Endothelial cell of umbilical vein (primary cell): ENCODE results near the gene TBL3. TPM values are rescaled to one million over a fixed set of nuclear protein-coding genes. Genes with fewer than 3 reads are reported as not detected.

Experiments
- BruUV-seq: library from RNA; stranded (reverse); fragments of 400-500 nt; replicated peaks from 2 replicates; lab custom pipeline; 2021; lab: Mats Ljungman, UMichigan
- CTCF ChIA-PET: fragments of 300-600, 350-600 bp; sonication (Branson Sonifier 250); formaldehyde crosslinking; loops from one replicate; lab custom pipeline; 2021; ENCODE audit warnings: antibody characterized with exemption, inconsistent platforms; lab: Charles Lee
- POLR2A ChIA-PET: fragments of 300-600, 350-600 bp; sonication (Branson Sonifier 250); formaldehyde crosslinking; loops from one replicate; lab custom pipeline; 2021; ENCODE audit warnings: antibody characterized with exemption, inconsistent platforms; lab: Charles Lee
- DNase-seq: peaks from one replicate; pipeline ENCODE4 v3.0.0-alpha.2; 2011; ENCODE audit warnings: low read depth, low spot score
- FAIRE-seq: peaks from 2 replicates; lab custom pipeline; 2011; peaks lifted over from hg19 to GRCh38; lab: Jason Lieb, UNC
- H2AFZ ChIP-seq: 2 replicates; pipeline ENCODE4 v1.6.0; 2012; ENCODE audit warnings: low read depth, low read length, control low read depth, inconsistent platforms
- H3K27ac ChIP-seq: 2 replicates; pipeline ENCODE4 v1.5.1; 2011; ENCODE audit warnings: low read depth, mild to moderate bottlenecking, control low read depth, low read length, moderate library complexity; ENCODE audit not compliant: insufficient read depth
- H3K27me3 ChIP-seq, 2 experiments: 2 replicates each; pipeline versions ENCODE4 v1.6.0 to v1.6.1; 2011; ENCODE audit warnings: low read length in 2 of 2, mixed read lengths in 1 of 2; ENCODE audit not compliant: control insufficient read depth in 2 of 2, insufficient read depth in 2 of 2
- H3K36me3 ChIP-seq, 2 experiments: 2 replicates in 1 of 2; 3 replicates in 1 of 2; pipeline ENCODE4 v1.5.1; 2011; ENCODE audit warnings: low read length in 2 of 2, mild to moderate bottlenecking in 1 of 2, moderate library complexity in 1 of 2; ENCODE audit not compliant: control insufficient read depth in 2 of 2, insufficient read depth in 2 of 2; ENCODE audit errors: extremely low read depth in 1 of 2
- H3K4me1 ChIP-seq: 3 replicates; pipeline ENCODE4 v1.5.1; 2011; ENCODE audit warnings: mild to moderate bottlenecking, low read length; ENCODE audit not compliant: control insufficient read depth, insufficient read depth; ENCODE audit errors: extremely low read depth
- H3K4me2 ChIP-seq: 2 replicates; pipeline ENCODE4 v1.6.1; 2011; ENCODE audit warnings: low read length, control low read depth, mixed read lengths; ENCODE audit not compliant: insufficient read depth
- H3K4me3 ChIP-seq, 3 experiments: fragments of 200-600 bp in 1 of 3; sonication (generic), shearing (Covaris generic) in 1 of 3; replicated peaks in 1 of 3; 2 replicates each; pipeline ENCODE4 v1.5.1; 2011 to 2016; ENCODE audit warnings: control low read depth in 3 of 3, low read length in 3 of 3, mild to moderate bottlenecking in 2 of 3, inconsistent platforms in 1 of 3, low read depth in 1 of 3, moderate library complexity in 1 of 3; ENCODE audit not compliant: insufficient read depth in 1 of 3
- H3K79me2 ChIP-seq: 2 replicates; pipeline ENCODE4 v1.6.0; 2012; ENCODE audit warnings: low read length, inconsistent platforms; ENCODE audit not compliant: control insufficient read depth, insufficient read depth
- H3K9ac ChIP-seq: replicated peaks from 2 replicates; pipeline ENCODE3; 2011; ENCODE audit warnings: low read length, control low read depth; ENCODE audit not compliant: insufficient read depth; ENCODE audit errors: extremely low read depth
- H3K9me1 ChIP-seq: replicated peaks from 3 replicates; pipeline ENCODE4 v1.6.0; 2011; ENCODE audit warnings: mild to moderate bottlenecking, low read length; ENCODE audit not compliant: control insufficient read depth, insufficient read depth; ENCODE audit errors: extremely low read depth
- H3K9me3 ChIP-seq: replicated peaks from 2 replicates; pipeline ENCODE4 v1.5.1; 2012; ENCODE audit warnings: low read length, inconsistent platforms; ENCODE audit not compliant: control insufficient read depth, insufficient read depth
- H4K20me1 ChIP-seq: replicated peaks from 2 replicates; pipeline ENCODE3; 2011; ENCODE audit warnings: mild to moderate bottlenecking, low read length; ENCODE audit not compliant: control insufficient read depth, insufficient read depth; ENCODE audit errors: extremely low read depth
- EZH2 ChIP-seq: IDR thresholded peaks from 2 replicates; pipeline ENCODE4 v1.6.1; 2012; ENCODE audit warnings: borderline replicate concordance, low read depth, mild to moderate bottlenecking, moderate library complexity, low read length, inconsistent platforms; ENCODE audit not compliant: severe bottlenecking
- FOS ChIP-seq: IDR thresholded peaks from 2 replicates; pipeline ENCODE4 v1.6.1; 2011; ENCODE audit warnings: mild to moderate bottlenecking, low read length, moderate library complexity, borderline replicate concordance; ENCODE audit not compliant: insufficient read depth
- GATA2 ChIP-seq: IDR thresholded peaks from 2 replicates; pipeline ENCODE4 v1.7.0; 2011; ENCODE audit warnings: low read depth, mild to moderate bottlenecking, moderate library complexity, mixed read lengths, low read length; ENCODE audit not compliant: insufficient read length, insufficient read depth
- JUN ChIP-seq: IDR thresholded peaks from 2 replicates; pipeline ENCODE4 v1.6.1; 2011; ENCODE audit warnings: borderline replicate concordance, low read depth; ENCODE audit not compliant: insufficient read length, insufficient read depth
- MYC ChIP-seq: IDR thresholded peaks from one replicate; pipeline ENCODE4 v1.6.1; 2011; ENCODE audit warnings: mild to moderate bottlenecking, low read depth, low read length
- POLR2A ChIP-seq: IDR thresholded peaks from 2 replicates; pipeline ENCODE4 v1.6.1; 2012; ENCODE audit warnings: low read depth, mild to moderate bottlenecking, control low read depth, low read length
- POLR2AphosphoS5 ChIP-seq: IDR thresholded peaks from 2 replicates; pipeline ENCODE4 v1.6.1; 2012; ENCODE audit warnings: low read depth, mild to moderate bottlenecking, control low read depth, low read length, moderate library complexity; ENCODE audit not compliant: insufficient read depth
- dilution Hi-C: fragments of 300-500 bp; cut with MboI; formaldehyde crosslinking; loops from one replicate; pipeline ENCODE4 v1.15.0; 2019; ENCODE audit warnings: low sequenced_read_pairs; ENCODE audit not compliant: extremely low pct_ligation_motif_present
- intact Hi-C: fragments of 100-400 bp; cut with micrococcal nuclease; formaldehyde crosslinking; loops from one replicate; pipeline ENCODE4 v1.10.0; 2022
- polyA plus RNA-seq, 4 experiments: library from polyadenylated mRNA; depleted of rRNA in 3 of 4; stranded (reverse) in 3 of 4; unstranded in 1 of 4; fragments of >200 nt; gene quantifications; 2 replicates each; pipeline versions ENCODE4 v1.2.1 to v1.2.3, GENCODE V29; 2011 to 2012; ENCODE audit warnings: missing spikeins in 1 of 4
- total RNA-seq: library from RNA; stranded (reverse); gene quantifications from 2 replicates; pipeline ENCODE4 v1.2.3, GENCODE V29; 2021
- TF ChIP-seq, protein P1 (sequence below): IDR thresholded peaks from 2 replicates; pipeline ENCODE4 v1.6.1; 2011; ENCODE audit not compliant: insufficient read depth, insufficient read length
- TF ChIP-seq, protein P2 (sequence below), 2 donors: IDR thresholded peaks; 1 replicate in 1 of 2; 2 replicates in 1 of 2; pipeline ENCODE4 v1.5.1; 2011; ENCODE audit warnings: low read length in 2 of 2, mild to moderate bottlenecking in 2 of 2, moderate library complexity in 2 of 2, control low read depth in 1 of 2, inconsistent platforms in 1 of 2, low read depth in 1 of 2; ENCODE audit not compliant: insufficient read depth in 1 of 2; ENCODE audit errors: extremely low read depth in 1 of 2

TBL3 gene
- total and polyA plus RNA-seq, 2 donors (not counting 3 experiments of a cell fraction or from before 2014, with no cell fraction given), result 42.2 to 77.1 TPM

DNA sequence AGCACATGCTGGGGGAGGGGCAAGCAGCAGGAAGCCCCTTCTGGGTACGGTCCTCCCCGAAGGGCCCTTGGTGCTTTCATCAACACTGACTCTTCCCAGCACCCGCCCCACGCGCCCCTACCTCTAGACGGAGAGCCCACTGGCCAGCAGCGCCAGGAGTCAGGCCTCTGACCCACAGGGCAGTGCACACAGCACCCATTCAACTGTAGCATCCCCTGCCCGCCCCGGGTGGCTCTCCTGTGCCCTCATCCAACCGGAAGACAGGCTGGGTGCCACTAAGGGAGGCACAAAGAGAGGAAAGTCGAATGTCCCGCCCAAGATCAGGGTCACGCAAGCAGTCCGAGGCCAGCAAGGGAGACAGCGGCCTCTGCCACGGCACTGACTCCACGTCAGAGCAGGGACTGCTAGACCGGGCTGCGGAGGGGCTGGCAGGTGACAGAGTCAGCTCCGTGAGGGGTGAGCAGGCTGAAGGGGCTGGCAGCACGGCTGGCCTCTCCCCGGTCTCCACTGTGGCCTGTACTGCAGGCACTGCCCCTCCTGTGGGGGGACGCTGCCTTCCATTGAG, 38.7 kb upstream of the TBL3 start:
- H3K27me3 ChIP-seq, result no peaks in the 10 kb centered on the region
- POLR2A ChIA-PET, result no interaction called here
- H4K20me1 ChIP-seq, result no peaks in the 10 kb centered on the region
- BruUV-seq, result no TSS peak
- no peak overlapping the region for H3K4me3 ChIP-seq
- H3K9me1 ChIP-seq, result no peaks in the 10 kb centered on the region
- CTCF ChIA-PET, result no interaction called here
- FAIRE-seq, result no peak
- no peak overlapping the region for H3K9ac ChIP-seq
- no peaks in the 10 kb centered on the region for H3K9me3 ChIP-seq
- no peak for DNase-seq
- dilution Hi-C loops (no loop called here), intact Hi-C loops (no loop called here)
- H3K4me2 ChIP-seq, result no peak overlapping the region
- no peaks in the 10 kb centered on the region for H3K4me1 ChIP-seq
- H3K79me2 ChIP-seq, result no peaks in the 10 kb centered on the region
- no peak overlapping the region for H2AFZ ChIP-seq
- peaks cover 0 to 1% of the 10 kb centered on the region in 2 experiments for H3K36me3 ChIP-seq
- TF ChIP-seq EZH2, result no peak
- TF ChIP-seq, protein P1, sequence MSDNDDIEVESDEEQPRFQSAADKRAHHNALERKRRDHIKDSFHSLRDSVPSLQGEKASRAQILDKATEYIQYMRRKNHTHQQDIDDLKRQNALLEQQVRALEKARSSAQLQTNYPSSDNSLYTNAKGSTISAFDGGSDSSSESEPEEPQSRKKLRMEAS, result no peak
- H3K27ac ChIP-seq, result no peak overlapping the region

DNA sequence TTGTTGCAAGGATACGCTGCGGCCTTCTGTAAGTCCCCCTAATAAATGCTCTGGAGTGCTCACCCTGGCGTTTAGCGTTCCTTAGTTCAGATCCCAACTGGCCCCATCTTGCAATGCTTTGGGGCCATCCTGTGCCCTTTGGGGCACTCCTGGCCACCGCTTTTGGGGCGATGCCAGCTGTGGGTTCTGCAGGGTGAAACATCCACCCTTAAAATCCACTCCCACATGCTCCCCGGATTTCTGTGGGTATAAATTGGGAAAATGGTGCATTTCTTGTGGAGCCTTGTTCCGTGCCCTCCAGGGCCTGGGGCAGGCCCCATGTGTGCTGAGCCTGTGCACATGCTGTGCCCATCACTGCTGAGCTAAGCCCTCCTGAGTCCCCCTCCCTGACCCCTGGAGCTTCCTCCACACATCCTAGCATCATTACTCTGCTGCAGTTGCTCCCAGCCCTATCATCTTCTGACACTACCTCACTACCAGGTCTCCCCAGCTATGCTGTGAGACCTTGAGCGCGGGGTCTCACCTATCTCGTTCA, 34.8 kb upstream of the TBL3 start:
- POLR2A ChIA-PET, result no interaction called here
- no peaks in the 10 kb centered on the region for H3K9me3 ChIP-seq
- no peaks in the 10 kb centered on the region for H3K79me2 ChIP-seq
- no TSS peak for BruUV-seq
- no peak overlapping the region for H3K4me2 ChIP-seq
- no peak overlapping the region for H3K27ac ChIP-seq
- dilution Hi-C loops, result no loop called here
- CTCF ChIA-PET, result no interaction called here
- H3K4me1 ChIP-seq, result peaks cover 4% of the 10 kb centered on the region
- DNase-seq (no peak), FAIRE-seq (no peak)
- no peaks in the 10 kb centered on the region for H3K9me1 ChIP-seq
- H3K9ac ChIP-seq, result no peak overlapping the region
- H3K27me3 ChIP-seq, result no peaks in the 10 kb centered on the region
- H4K20me1 ChIP-seq, result no peaks in the 10 kb centered on the region
- TF ChIP-seq GATA2 (no peak), FOS (no peak), POLR2AphosphoS5 (no peak), POLR2A (no peak), MYC (no peak), JUN (no peak), EZH2 (no peak)
- TF ChIP-seq, protein P1, result no peak
- TF ChIP-seq, protein P2, sequence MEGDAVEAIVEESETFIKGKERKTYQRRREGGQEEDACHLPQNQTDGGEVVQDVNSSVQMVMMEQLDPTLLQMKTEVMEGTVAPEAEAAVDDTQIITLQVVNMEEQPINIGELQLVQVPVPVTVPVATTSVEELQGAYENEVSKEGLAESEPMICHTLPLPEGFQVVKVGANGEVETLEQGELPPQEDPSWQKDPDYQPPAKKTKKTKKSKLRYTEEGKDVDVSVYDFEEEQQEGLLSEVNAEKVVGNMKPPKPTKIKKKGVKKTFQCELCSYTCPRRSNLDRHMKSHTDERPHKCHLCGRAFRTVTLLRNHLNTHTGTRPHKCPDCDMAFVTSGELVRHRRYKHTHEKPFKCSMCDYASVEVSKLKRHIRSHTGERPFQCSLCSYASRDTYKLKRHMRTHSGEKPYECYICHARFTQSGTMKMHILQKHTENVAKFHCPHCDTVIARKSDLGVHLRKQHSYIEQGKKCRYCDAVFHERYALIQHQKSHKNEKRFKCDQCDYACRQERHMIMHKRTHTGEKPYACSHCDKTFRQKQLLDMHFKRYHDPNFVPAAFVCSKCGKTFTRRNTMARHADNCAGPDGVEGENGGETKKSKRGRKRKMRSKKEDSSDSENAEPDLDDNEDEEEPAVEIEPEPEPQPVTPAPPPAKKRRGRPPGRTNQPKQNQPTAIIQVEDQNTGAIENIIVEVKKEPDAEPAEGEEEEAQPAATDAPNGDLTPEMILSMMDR (IDR thresholded peaks at IDR 0.05; ENCODE audit: extremely low read depth in 1 of 2, insufficient read depth in 1 of 2, low read depth in 1 of 2, low read length in 2 of 2), result no peak
- H2AFZ ChIP-seq, result no peak overlapping the region
- H3K36me3 ChIP-seq, result peaks cover 0 to 15% of the 10 kb centered on the region in 2 experiments
- no peak overlapping the region for H3K4me3 ChIP-seq
- intact Hi-C loops, result no loop called here
